ENCODE results near the gene IL34.

The IL34 gene

DNA sequence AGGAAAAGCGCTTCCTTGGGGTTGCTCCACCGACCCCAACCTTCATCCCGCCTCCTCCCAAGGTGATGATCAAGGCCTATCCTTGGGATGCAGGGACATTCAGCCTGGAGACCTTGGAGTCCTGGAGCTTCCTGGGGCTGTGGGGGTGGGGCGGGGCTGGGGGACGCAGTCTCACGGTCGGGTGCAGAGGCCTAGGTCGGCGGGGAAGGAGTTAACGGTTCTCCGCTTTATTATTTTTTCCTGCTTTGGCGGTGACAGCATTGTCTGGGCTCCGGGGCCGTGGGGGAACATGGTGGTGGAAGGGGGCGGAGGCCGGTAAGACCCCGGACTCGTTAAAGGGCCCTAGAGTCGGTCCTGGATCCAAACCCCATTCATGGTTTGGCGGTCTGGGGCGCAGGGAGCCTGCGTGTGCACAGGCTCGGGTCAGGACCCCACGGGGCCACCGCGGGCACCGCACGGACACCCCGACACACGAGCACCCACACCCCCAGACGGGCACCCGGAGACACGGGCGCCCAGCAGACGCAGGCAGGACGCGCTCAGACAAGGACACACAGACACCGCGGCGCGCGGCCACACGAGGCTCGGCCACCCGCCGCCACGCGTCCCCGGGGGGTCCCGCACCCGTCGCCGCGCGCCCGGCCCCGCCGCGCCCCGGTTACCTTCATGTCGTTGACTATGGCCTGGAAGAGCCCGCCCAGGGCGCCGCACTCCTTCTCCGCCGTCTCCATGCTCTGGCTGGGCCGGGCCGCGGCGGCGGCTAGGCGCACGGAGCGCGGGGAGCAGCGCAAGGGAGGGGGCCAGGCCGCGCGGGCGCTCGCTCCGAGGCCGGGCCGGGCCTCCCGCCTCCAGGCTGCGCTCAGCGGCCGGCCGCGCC is 38.9 kb downstream of the IL34 start:
- DNase-seq (ENCODE audit: insufficient read length, low spot score) (no peak), FAIRE-seq (no peak)
- TF ChIP-seq CTCF (IDR thresholded peaks at IDR 0.05; ENCODE audit: insufficient read depth, missing control alignments) = no peak

GRCh38 chr16:70685938-70686375 is 39.6 kb downstream of the IL34 start, which contains the start of gene MTSS2:
Gene MTSS2 (minus strand): TSS chr16:70686053. CDS start chr16:70685791, 262 bp downstream.
- DNase-seq (ENCODE audit: insufficient read length, low spot score) (peak; percentile 77), FAIRE-seq (no peak)
- no peak for TF ChIP-seq CTCF (IDR thresholded peaks at IDR 0.05; ENCODE audit: insufficient read depth, missing control alignments)

DNA sequence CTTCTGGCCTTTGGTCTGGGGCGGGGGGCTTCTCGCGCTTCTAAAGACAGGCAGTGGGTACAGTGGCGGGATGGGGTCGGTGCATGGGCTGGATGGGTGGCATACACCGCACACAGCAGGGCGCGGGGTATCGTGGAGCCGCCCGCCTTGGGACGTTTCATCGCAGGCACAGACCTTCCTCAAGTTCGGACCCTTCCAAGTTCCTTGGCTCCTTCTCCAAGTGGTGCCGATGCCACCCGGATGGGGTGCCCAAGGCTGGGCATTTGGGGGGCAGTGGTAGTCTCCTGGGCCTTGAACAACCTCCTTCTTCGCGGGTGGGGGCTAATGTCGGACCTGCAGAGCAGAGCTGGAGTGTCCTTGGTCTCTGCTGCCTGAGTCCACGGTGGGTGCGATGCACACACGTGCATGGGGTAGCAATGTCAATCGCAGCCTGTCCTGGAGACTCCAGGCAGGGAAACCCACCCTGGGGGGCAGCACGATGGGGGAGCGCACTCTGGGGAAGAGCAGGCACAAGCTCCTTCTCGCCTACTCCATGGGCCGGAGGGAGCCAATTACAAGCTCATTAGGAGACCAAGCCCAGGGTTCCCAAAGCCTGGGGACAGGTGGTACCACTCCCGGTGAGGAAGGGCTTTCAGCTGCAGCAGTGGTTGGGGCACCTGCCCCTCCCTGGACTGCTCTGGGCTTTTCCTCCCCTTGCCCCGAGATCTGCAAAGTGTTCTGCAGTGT is 40.2 kb downstream of the IL34 start:
- no peak for TF ChIP-seq CTCF (IDR thresholded peaks at IDR 0.05; ENCODE audit: insufficient read depth, missing control alignments)
- DNase-seq (ENCODE audit: insufficient read length, low spot score) (no peak), FAIRE-seq (no peak)

GRCh38 chr16:70687102-70687511 is 40.7 kb downstream of the IL34 start:
- DNase-seq (ENCODE audit: insufficient read length, low spot score) (no peak), FAIRE-seq (no peak)
- TF ChIP-seq CTCF (IDR thresholded peaks at IDR 0.05; ENCODE audit: insufficient read depth, missing control alignments) = no peak

- FAIRE-seq (no peak), DNase-seq (ENCODE audit: insufficient read length, low spot score) (no peak)
- TF ChIP-seq CTCF (IDR thresholded peaks at IDR 0.05; ENCODE audit: insufficient read depth, missing control alignments) = no peak
Measured at GRCh38 chr16:70687671-70688245, 41.4 kb downstream of the IL34 start.

DNA sequence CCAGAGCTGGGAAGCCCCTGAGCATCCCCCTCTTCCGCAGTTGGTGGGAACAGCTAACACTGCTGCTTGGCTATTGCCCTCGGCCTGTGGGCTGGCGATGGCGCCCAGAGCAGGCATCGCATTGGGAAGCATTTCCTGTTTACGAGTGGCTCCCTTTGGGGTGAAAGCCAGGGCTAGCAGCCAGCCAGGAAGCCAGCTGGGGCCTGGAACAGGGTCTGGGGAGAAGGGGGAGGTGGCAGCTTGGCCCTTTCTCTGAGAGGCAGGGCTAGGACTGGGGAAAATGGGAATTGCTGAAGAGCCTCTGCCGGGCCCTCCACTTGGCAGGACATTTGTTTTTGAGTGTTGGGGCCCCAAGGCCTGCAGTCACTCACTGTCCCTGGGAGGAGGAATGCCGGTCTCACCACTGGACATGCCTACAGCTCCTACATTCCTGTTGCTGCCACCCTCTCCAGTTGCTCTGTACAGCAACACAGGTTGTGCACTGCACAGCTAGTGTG is 41.9 kb downstream of the IL34 start:
- FAIRE-seq = no peak
- no peak for DNase-seq (ENCODE audit: insufficient read length, low spot score)
- no peak for TF ChIP-seq CTCF (IDR thresholded peaks at IDR 0.05; ENCODE audit: insufficient read depth, missing control alignments)
